WTC11 (cell line): Measurements from ENCODE around the gene ZCCHC14. TPM values are rescaled to one million over a fixed set of nuclear protein-coding genes. Genes with fewer than 3 reads are reported as not detected.

Experiments
- ATAC-seq: fragments of 200-7000 bp; cut with Tn5 transposase; 2 replicates; pipeline ENCODE4 v1.10.0; 2021; ENCODE audit warnings: mild to moderate bottlenecking, moderate library complexity
- CTCF ChIA-PET: fragments of 300-600 bp; sonication (Branson Sonifier 250); formaldehyde crosslinking; loops from one replicate; lab custom pipeline; 2021; ENCODE audit warnings: antibody characterized with exemption; lab: Charles Lee
- POLR2A ChIA-PET: fragments of 350-600 bp; sonication (Branson Sonifier 250); formaldehyde crosslinking; loops from one replicate; lab custom pipeline; 2021; ENCODE audit warnings: antibody characterized with exemption; lab: Charles Lee
- DNase-seq: peaks from one replicate; pipeline ENCODE4 v3.0.0; 2021; ENCODE audit warnings: low spot score
- H3K27ac Mint-ChIP-seq: 2 replicates; pipeline ENCODE4 v1.8.0; 2021; ENCODE audit warnings: mixed read lengths
- H3K27me3 Mint-ChIP-seq: 2 replicates; pipeline ENCODE4 v1.8.0; 2021; ENCODE audit warnings: low read depth, mild to moderate bottlenecking, moderate library complexity, mixed read lengths
- H3K36me3 Mint-ChIP-seq: 2 replicates; pipeline ENCODE4 v1.8.0; 2021; ENCODE audit warnings: mixed read lengths
- H3K4me1 Mint-ChIP-seq: 2 replicates; pipeline ENCODE4 v1.8.0; 2022; ENCODE audit warnings: mixed read lengths
- H3K4me3 Mint-ChIP-seq: 2 replicates; pipeline ENCODE4 v1.8.0; 2021; ENCODE audit warnings: mild to moderate bottlenecking, moderate library complexity, mixed read lengths
- H3K9me3 Mint-ChIP-seq: 2 replicates; pipeline ENCODE4 v1.8.0; 2021; ENCODE audit warnings: mixed read lengths
- AR ChIP-seq: fragments of 250-450 bp; sonication (Bioruptor Pico); IDR thresholded peaks from 2 replicates; pipeline ENCODE4 v1.9.0; 2021; ENCODE audit warnings: mild to moderate bottlenecking
- ATF1 ChIP-seq: sonication (generic); formaldehyde crosslinking; IDR thresholded peaks from 2 replicates; pipeline ENCODE4 v1.8.1; 2023; ENCODE audit warnings: mild to moderate bottlenecking, moderate library complexity, missing genetic modification reagents
- CBFB ChIP-seq: sonication (generic); formaldehyde crosslinking; IDR thresholded peaks from 2 replicates; pipeline ENCODE4 v1.8.1; 2022; ENCODE audit warnings: mild to moderate bottlenecking, low read depth, missing genetic modification reagents
- E2F1 ChIP-seq: sonication (generic); formaldehyde crosslinking; IDR thresholded peaks from 2 replicates; pipeline ENCODE4 v1.8.0; 2022; ENCODE audit warnings: mild to moderate bottlenecking, missing genetic modification reagents
- ELF4 ChIP-seq: sonication (generic); formaldehyde crosslinking; IDR thresholded peaks from 2 replicates; pipeline ENCODE4 v1.8.1; 2022; ENCODE audit warnings: low read depth, mild to moderate bottlenecking, moderate library complexity, missing genetic modification reagents
- HMGA2 ChIP-seq: fragments of 250-450 bp; sonication (Bioruptor Pico); IDR thresholded peaks from 2 replicates; pipeline ENCODE4 v1.4.0; 2021; ENCODE audit warnings: mild to moderate bottlenecking, moderate library complexity
- IRF2 ChIP-seq: sonication (generic); formaldehyde crosslinking; IDR thresholded peaks from 2 replicates; pipeline ENCODE4 v1.8.0; 2022; ENCODE audit warnings: low read depth, missing genetic modification reagents, borderline replicate concordance
- JUN ChIP-seq: sonication (generic); formaldehyde crosslinking; IDR thresholded peaks from 2 replicates; pipeline ENCODE4 v1.8.0; 2023; ENCODE audit warnings: mild to moderate bottlenecking, missing genetic modification reagents
- MAX ChIP-seq: sonication (generic); formaldehyde crosslinking; IDR thresholded peaks from 2 replicates; pipeline ENCODE4 v1.8.0; 2022; ENCODE audit warnings: mild to moderate bottlenecking, missing genetic modification reagents
- NFATC4 ChIP-seq: fragments of 250-450 bp; sonication (Bioruptor Pico); IDR thresholded peaks from 2 replicates; pipeline ENCODE4 v1.9.0; 2021; ENCODE audit warnings: mild to moderate bottlenecking
- RORB ChIP-seq: fragments of 250-450 bp; sonication (Bioruptor Pico); IDR thresholded peaks from 2 replicates; pipeline ENCODE4 v1.9.0; 2021; ENCODE audit warnings: mild to moderate bottlenecking
- SP1 ChIP-seq: sonication (generic); formaldehyde crosslinking; conservative IDR thresholded peaks from 2 replicates; pipeline ENCODE4 v1.8.1; 2022; ENCODE audit warnings: missing genetic modification reagents
- TCF7 ChIP-seq: sonication (generic); formaldehyde crosslinking; IDR thresholded peaks from 2 replicates; pipeline ENCODE4 v1.8.0; 2022; ENCODE audit warnings: mild to moderate bottlenecking, low read depth, missing genetic modification reagents, moderate library complexity
- TP53 ChIP-seq: sonication (generic); formaldehyde crosslinking; IDR thresholded peaks from 2 replicates; pipeline ENCODE4 v1.8.1; 2023; ENCODE audit warnings: mild to moderate bottlenecking, missing genetic modification reagents
- USF1 ChIP-seq: sonication (generic); formaldehyde crosslinking; IDR thresholded peaks from 2 replicates; pipeline ENCODE4 v1.8.0; 2022; ENCODE audit warnings: mild to moderate bottlenecking, missing genetic modification reagents
- ZNF219 ChIP-seq: sonication (generic); formaldehyde crosslinking; IDR thresholded peaks from 2 replicates; pipeline ENCODE4 v1.8.0; 2023; ENCODE audit warnings: missing genetic modification reagents, mild to moderate bottlenecking, borderline replicate concordance
- ZNF416 ChIP-seq: fragments of 250-450 bp; sonication (Bioruptor Pico); IDR thresholded peaks from 2 replicates; pipeline ENCODE4 v1.9.0; 2021; ENCODE audit warnings: mild to moderate bottlenecking, inconsistent platforms
- total RNA-seq: library from RNA; stranded (reverse); gene quantifications from 3 replicates; pipeline ENCODE4 v1.2.3, GENCODE V29; 2021
- TF ChIP-seq, protein P1 (sequence below): sonication (generic); formaldehyde crosslinking; IDR thresholded peaks from 2 replicates; pipeline ENCODE4 v1.8.0; 2023; ENCODE audit warnings: missing genetic modification reagents, mild to moderate bottlenecking, borderline replicate concordance
- TF ChIP-seq, protein P2 (sequence below): sonication (generic); formaldehyde crosslinking; IDR thresholded peaks from 2 replicates; pipeline ENCODE4 v1.8.0; 2023; ENCODE audit warnings: mild to moderate bottlenecking, missing genetic modification reagents

The ZCCHC14 gene
- total RNA-seq, 1 experiment from 2014 or later: 33.8 TPM

- Mint-ChIP-seq H3K36me3 (peaks cover 32% of the 10 kb centered on the region), H3K4me1 (peaks cover 35% of the 10 kb centered on the region), H3K9me3 (no peaks in the 10 kb centered on the region), H3K27me3 (no peaks in the 10 kb centered on the region), H3K4me3 (no peak overlapping the region), H3K27ac (peak overlapping the region; percentile 69; the same call in 1 of the 2 replicates)
- ATAC-seq: peak; percentile 48
- ChIA-PET CTCF (interaction anchor here (1.0 to 1.6 kb wide), 5 partner anchors 9 to 210 kb away, joined by 3 to 9 read pairs (median 7); no protein-coding TSS in a partner anchor), POLR2A (interaction anchor here (0.6 kb wide), 1 partner anchor 21 kb away, joined by 3 read pairs; no protein-coding TSS in a partner anchor)
- TF ChIP-seq ZNF416: no peak
- no peak for TF ChIP-seq E2F1 (CRISPR knock-in tag)
- TF ChIP-seq MAX (CRISPR knock-in tag): no peak
- no peak for TF ChIP-seq AR (CRISPR knock-in tag)
- TF ChIP-seq HMGA2 (CRISPR knock-in tag): no peak
- no peak for TF ChIP-seq TP53 (CRISPR knock-in tag)
- TF ChIP-seq CBFB: no peak
- TF ChIP-seq, protein P1, sequence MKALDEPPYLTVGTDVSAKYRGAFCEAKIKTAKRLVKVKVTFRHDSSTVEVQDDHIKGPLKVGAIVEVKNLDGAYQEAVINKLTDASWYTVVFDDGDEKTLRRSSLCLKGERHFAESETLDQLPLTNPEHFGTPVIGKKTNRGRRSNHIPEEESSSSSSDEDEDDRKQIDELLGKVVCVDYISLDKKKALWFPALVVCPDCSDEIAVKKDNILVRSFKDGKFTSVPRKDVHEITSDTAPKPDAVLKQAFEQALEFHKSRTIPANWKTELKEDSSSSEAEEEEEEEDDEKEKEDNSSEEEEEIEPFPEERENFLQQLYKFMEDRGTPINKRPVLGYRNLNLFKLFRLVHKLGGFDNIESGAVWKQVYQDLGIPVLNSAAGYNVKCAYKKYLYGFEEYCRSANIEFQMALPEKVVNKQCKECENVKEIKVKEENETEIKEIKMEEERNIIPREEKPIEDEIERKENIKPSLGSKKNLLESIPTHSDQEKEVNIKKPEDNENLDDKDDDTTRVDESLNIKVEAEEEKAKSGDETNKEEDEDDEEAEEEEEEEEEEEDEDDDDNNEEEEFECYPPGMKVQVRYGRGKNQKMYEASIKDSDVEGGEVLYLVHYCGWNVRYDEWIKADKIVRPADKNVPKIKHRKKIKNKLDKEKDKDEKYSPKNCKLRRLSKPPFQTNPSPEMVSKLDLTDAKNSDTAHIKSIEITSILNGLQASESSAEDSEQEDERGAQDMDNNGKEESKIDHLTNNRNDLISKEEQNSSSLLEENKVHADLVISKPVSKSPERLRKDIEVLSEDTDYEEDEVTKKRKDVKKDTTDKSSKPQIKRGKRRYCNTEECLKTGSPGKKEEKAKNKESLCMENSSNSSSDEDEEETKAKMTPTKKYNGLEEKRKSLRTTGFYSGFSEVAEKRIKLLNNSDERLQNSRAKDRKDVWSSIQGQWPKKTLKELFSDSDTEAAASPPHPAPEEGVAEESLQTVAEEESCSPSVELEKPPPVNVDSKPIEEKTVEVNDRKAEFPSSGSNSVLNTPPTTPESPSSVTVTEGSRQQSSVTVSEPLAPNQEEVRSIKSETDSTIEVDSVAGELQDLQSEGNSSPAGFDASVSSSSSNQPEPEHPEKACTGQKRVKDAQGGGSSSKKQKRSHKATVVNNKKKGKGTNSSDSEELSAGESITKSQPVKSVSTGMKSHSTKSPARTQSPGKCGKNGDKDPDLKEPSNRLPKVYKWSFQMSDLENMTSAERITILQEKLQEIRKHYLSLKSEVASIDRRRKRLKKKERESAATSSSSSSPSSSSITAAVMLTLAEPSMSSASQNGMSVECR (CRISPR knock-in tag): no peak
- TF ChIP-seq ELF4 (CRISPR knock-in tag): no peak
- no peak for TF ChIP-seq ZNF219
- DNase-seq: no peak
Observed at GRCh38 chr16:87425941-87426340, 66.9 kb downstream of the ZCCHC14 start.

- ATAC-seq: no peak
Observed at GRCh38 chr16:87424266-87424665, 68.6 kb downstream of the ZCCHC14 start.

DNA sequence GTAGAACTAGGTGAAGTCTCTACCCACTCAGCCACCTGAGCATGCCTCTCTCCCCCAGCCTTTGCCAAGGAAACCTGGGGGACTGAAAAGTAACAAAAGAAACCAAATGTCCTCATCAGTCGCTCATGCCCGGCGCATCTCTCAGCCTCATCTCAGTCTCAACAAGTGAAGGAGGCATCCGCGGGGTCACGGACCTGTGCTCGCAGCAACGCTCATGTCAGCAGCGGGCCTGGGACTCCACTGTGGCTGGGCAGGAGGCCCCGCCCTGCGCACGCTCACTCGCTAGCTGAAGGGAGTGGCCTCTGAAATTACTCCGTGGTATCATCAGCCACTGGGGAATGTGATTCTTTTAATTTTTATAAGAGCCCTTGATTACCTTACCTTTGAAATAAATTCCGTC, 69.4 kb downstream of the ZCCHC14 start:
- Mint-ChIP-seq H3K27me3 (no peaks in the 10 kb centered on the region), H3K4me3 (no peak overlapping the region), H3K9me3 (no peaks in the 10 kb centered on the region), H3K4me1 (peaks cover 35% of the 10 kb centered on the region), H3K36me3 (peaks cover 38% of the 10 kb centered on the region), H3K27ac (no peak overlapping the region)
- ChIA-PET CTCF (no interaction called here), POLR2A (no interaction called here)
- TF ChIP-seq SP1 (CRISPR knock-in tag) (no peak), TCF7 (no peak), IRF2 (CRISPR knock-in tag) (no peak), USF1 (no peak)
- TF ChIP-seq, protein P2, sequence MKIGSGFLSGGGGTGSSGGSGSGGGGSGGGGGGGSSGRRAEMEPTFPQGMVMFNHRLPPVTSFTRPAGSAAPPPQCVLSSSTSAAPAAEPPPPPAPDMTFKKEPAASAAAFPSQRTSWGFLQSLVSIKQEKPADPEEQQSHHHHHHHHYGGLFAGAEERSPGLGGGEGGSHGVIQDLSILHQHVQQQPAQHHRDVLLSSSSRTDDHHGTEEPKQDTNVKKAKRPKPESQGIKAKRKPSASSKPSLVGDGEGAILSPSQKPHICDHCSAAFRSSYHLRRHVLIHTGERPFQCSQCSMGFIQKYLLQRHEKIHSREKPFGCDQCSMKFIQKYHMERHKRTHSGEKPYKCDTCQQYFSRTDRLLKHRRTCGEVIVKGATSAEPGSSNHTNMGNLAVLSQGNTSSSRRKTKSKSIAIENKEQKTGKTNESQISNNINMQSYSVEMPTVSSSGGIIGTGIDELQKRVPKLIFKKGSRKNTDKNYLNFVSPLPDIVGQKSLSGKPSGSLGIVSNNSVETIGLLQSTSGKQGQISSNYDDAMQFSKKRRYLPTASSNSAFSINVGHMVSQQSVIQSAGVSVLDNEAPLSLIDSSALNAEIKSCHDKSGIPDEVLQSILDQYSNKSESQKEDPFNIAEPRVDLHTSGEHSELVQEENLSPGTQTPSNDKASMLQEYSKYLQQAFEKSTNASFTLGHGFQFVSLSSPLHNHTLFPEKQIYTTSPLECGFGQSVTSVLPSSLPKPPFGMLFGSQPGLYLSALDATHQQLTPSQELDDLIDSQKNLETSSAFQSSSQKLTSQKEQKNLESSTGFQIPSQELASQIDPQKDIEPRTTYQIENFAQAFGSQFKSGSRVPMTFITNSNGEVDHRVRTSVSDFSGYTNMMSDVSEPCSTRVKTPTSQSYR: no peak
- ATAC-seq (no peak), DNase-seq (no peak)

More at GRCh38 chr16:87424266-87424665, 68.6 kb downstream of the ZCCHC14 start:
- DNase-seq: no peak
- Mint-ChIP-seq H3K36me3 (peaks cover 37% of the 10 kb centered on the region), H3K4me1 (peaks cover 35% of the 10 kb centered on the region), H3K4me3 (no peak overlapping the region), H3K9me3 (no peaks in the 10 kb centered on the region), H3K27me3 (no peaks in the 10 kb centered on the region), H3K27ac (peak overlapping the region; percentile 70)
- ChIA-PET POLR2A (no interaction called here), CTCF (interaction anchor here (0.7 to 1.6 kb wide), 4 partner anchors 12 to 212 kb away, joined by 3 to 9 read pairs (median 5); no protein-coding TSS in a partner anchor)
- TF ChIP-seq RORB (CRISPR knock-in tag) (no peak), ATF1 (CRISPR knock-in tag) (no peak), NFATC4 (CRISPR knock-in tag) (no peak), JUN (CRISPR knock-in tag) (no peak)
